Prostate gland (tissue), 2 donors: Measurements from ENCODE around the gene HMX3.

Experiments used
- CTCF ChIP-seq, 4 experiments: fragments of 200-600 bp in 2 of 4; fragments of 450-650 bp in 2 of 4; sonication (generic) in 2 of 4; IDR thresholded peaks; 1 replicate in 3 of 4; 2 replicates in 1 of 4; pipeline ENCODE4 v1.5.1; 2016 to 2019; ENCODE audit warnings: antibody characterized with exemption in 4 of 4, mild to moderate bottlenecking in 2 of 4, moderate library complexity in 2 of 4
- POLR2A ChIP-seq: fragments of 450-650 bp; IDR thresholded peaks from one replicate; pipeline ENCODE4 v1.6.1; 2016; ENCODE audit warnings: antibody characterized with exemption, mild to moderate bottlenecking

DNA sequence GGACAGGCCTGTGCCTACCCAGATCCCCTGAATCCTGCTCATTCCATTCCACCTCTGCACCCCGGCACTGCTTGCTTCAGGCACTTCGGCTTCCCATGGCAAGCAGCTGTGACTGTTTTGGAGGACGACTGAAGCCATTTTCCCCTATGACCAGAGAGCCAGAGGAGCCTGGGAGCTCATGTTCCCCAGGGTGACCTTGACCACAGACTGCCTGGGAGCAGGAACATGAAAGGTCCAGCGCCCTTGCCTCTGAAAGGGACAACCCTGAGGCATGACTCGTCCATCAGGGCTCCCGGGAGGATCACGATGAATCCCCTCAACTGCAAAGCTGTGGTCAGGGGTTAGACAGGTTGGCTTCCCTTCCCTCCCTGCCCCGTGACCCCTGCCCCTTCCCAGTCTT is 16.7 kb upstream of the HMX3 start:
- TF ChIP-seq POLR2A (no peak), CTCF (IDR thresholded peaks at IDR 0.05) (no peak)
